Effector memory CD4-positive, alpha-beta T cell (primary cell): ENCODE measurements around the gene SLC6A19.
A peak's percentile ranks its signal among the peaks of the same experiment; 100 is the strongest.

Experiments used
- DNase-seq, 3 donors: peaks; one replicate each; pipeline ENCODE4 v3.0.0-alpha.2; 2020
- H3K27ac ChIP-seq: 2 replicates; pipeline ENCODE4 v1.7.0; 2013; ENCODE audit warnings: mild to moderate bottlenecking, low read length, moderate library complexity; ENCODE audit not compliant: insufficient read depth, poor library complexity, severe bottlenecking
- H3K27me3 ChIP-seq: replicated peaks from 2 replicates; pipeline ENCODE4 v1.7.0; 2013; ENCODE audit warnings: mild to moderate bottlenecking, low read length; ENCODE audit not compliant: insufficient read depth, control insufficient read depth, poor library complexity, severe bottlenecking
- H3K36me3 ChIP-seq: 2 replicates; pipeline ENCODE4 v1.7.0; 2013; ENCODE audit warnings: mild to moderate bottlenecking, low read length, moderate library complexity; ENCODE audit not compliant: control insufficient read depth, insufficient read depth
- H3K4me1 ChIP-seq: 2 replicates; pipeline ENCODE4 v1.7.0; 2013; ENCODE audit warnings: low read length, mild to moderate bottlenecking; ENCODE audit not compliant: control insufficient read depth, insufficient read depth, poor library complexity, severe bottlenecking
- H3K4me3 ChIP-seq: 2 replicates; pipeline ENCODE4 v1.7.0; 2013; ENCODE audit warnings: low read length, low read depth, mild to moderate bottlenecking; ENCODE audit not compliant: insufficient read depth, poor library complexity, severe bottlenecking
- H3K9me3 ChIP-seq: 2 replicates; pipeline ENCODE4 v1.7.0; 2013; ENCODE audit warnings: mild to moderate bottlenecking, low read length, moderate library complexity; ENCODE audit not compliant: control insufficient read depth

The SLC6A19 gene

DNA sequence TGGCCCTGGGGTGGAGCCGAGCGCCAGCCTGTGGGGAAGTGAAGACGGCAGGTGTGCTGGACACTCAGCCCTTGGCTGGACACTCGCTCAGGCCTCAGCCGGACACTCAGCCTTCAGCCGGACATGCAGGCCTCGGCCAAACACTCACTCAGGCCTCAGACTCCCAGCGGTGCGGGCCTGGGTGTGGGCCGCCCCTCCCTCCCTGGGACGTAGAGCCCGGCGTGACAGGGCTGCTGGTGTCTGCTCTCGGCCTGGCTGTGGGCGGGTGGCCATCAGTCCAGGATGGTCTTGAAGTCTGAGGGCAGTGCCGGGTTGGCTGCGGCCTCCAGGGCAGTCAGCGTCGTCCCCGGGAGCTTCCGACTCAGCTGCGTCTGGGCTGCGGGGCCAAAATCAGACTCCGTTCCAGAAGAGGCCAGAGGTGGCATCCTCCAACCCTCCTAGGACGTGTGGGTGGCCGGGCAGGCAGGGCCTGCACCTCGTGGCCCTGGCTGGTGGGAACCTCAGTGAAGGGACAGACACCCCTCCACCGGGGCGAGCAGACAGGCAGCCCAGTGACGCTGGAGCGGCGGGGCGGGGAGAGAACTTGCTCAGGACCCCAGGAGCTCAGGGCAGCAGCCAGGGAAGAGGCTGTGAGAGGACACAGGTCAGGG, 52.2 kb downstream of the SLC6A19 start:
- DNase-seq: no peak
- H3K4me3 ChIP-seq: no peak overlapping the region
- no peaks in the 10 kb centered on the region for H3K36me3 ChIP-seq
- H3K27ac ChIP-seq: no peak overlapping the region
- no peaks in the 10 kb centered on the region for H3K9me3 ChIP-seq
- peaks cover 16% of the 10 kb centered on the region for H3K4me1 ChIP-seq
- no peaks in the 10 kb centered on the region for H3K27me3 ChIP-seq

GRCh38 chr5:1254196-1254595, 52.8 kb downstream of the SLC6A19 start:
- Histone ChIP-seq H3K27me3 (no peaks in the 10 kb centered on the region), H3K4me3 (no peak overlapping the region), H3K9me3 (no peaks in the 10 kb centered on the region), H3K4me1 (peaks cover 16% of the 10 kb centered on the region), H3K27ac (no peak overlapping the region), H3K36me3 (no peaks in the 10 kb centered on the region)
- no peak for DNase-seq

- no peak overlapping the region for H3K27ac ChIP-seq
- no peaks in the 10 kb centered on the region for H3K36me3 ChIP-seq
- H3K9me3 ChIP-seq: no peaks in the 10 kb centered on the region
- H3K4me3 ChIP-seq: peak overlapping the region; percentile 39
- DNase-seq: peak; percentile 23 to 34 (median 25)
- H3K4me1 ChIP-seq: peaks cover 16% of the 10 kb centered on the region
- no peaks in the 10 kb centered on the region for H3K27me3 ChIP-seq
These were observed 53.7 kb downstream of the SLC6A19 start for GRCh38 chr5:1255081-1255561.

DNA sequence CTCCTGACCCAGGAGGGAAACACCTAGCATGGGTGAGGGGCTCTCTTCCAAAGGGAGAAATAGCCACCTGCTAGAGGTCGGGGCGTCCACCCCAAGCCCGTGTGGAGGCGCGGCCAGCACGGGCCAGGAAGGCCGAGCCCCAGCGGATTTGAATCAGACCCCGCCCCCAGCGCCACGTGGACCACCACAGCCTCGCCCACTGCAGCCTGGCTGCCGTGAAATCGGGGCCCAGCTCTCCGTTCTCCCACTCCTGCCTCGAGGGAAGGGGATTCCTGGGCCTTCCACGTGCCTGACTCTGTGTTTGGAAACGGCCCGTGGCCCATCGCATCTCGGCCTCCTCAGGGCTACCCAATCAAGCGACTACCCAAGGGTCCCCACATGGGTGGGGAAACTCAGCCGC, 55.4 kb downstream of the SLC6A19 start:
- DNase-seq: no peak
- H3K27me3 ChIP-seq: no peaks in the 10 kb centered on the region
- no peaks in the 10 kb centered on the region for H3K36me3 ChIP-seq
- H3K27ac ChIP-seq: no peak overlapping the region
- no peak overlapping the region for H3K4me3 ChIP-seq
- H3K9me3 ChIP-seq: no peaks in the 10 kb centered on the region
- peaks cover 16% of the 10 kb centered on the region for H3K4me1 ChIP-seq

DNA sequence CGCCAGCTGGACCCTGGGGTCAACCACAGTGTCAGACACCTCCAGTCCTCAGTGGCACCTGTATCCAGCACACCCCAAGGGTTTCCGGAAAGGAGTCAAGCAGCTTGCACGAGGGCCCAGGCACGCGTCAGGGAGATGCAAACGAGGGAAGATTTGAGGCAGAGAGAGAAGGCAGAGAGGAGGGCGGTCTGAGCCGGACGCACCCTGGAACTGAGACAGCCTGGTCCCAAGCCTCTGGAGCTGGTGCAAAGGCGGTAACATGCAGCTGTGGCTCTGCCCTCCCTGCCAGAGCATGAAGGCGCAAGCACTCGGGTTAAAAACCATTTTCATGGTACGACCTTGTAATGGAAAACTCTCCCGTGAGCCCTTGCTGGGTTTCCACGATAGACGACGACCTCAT, 56.0 kb downstream of the SLC6A19 start:
- H3K27ac ChIP-seq: no peak overlapping the region
- no peak overlapping the region for H3K4me3 ChIP-seq
- no peaks in the 10 kb centered on the region for H3K36me3 ChIP-seq
- no peaks in the 10 kb centered on the region for H3K9me3 ChIP-seq
- DNase-seq: no peak
- H3K4me1 ChIP-seq: peaks cover 16% of the 10 kb centered on the region
- H3K27me3 ChIP-seq: no peaks in the 10 kb centered on the region

DNA sequence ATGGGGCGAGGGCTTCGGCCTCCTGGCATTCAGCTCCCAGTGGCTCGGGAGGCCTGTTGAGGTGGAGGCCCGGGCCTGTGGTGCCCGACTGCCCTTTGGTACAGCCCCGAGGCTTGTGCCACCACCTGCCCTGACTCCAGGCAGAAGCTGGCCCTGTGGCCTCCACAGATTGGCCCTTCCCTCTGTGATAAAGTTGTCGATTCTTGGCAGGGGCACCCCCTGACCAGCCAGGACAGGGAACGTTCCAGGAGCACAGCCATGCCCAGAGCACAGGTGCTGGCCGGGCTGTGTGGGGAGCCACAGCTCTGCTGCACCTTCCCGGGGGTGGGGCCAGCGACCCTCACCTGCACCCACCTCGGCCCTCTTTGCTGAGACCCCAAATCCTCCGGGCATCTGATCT, 56.4 kb downstream of the SLC6A19 start:
- Histone ChIP-seq H3K4me1 (peaks cover 16% of the 10 kb centered on the region), H3K27me3 (no peaks in the 10 kb centered on the region), H3K36me3 (no peaks in the 10 kb centered on the region), H3K27ac (no peak overlapping the region), H3K9me3 (no peaks in the 10 kb centered on the region), H3K4me3 (no peak overlapping the region)
- DNase-seq: no peak

- H3K4me1 ChIP-seq: peaks cover 8% of the 10 kb centered on the region
- no peak overlapping the region for H3K27ac ChIP-seq
- H3K36me3 ChIP-seq: no peaks in the 10 kb centered on the region
- H3K4me3 ChIP-seq: no peak overlapping the region
- H3K9me3 ChIP-seq: no peaks in the 10 kb centered on the region
- no peaks in the 10 kb centered on the region for H3K27me3 ChIP-seq
- no peak for DNase-seq
These were observed 58.5 kb downstream of the SLC6A19 start for GRCh38 chr5:1259806-1260480.

DNA sequence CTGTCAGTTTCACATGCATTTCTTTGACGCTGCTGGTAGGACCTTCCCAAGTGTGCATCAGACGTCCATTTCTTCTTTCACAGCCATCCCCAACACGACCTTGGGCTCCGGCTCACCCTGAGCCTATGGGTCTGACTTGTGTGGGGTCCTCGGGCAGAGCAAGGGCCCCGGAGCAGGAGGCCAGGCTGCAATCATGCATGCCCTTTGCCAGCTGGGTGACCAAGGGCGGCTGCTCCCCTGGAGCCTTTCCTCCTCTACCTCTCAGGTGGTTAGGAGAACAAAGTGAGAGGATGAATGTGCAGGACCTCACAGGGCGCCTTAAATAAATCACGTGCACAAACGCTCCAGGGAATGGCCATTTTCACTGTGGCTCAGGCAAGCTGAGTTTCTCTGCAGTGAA, 60.2 kb downstream of the SLC6A19 start:
- no peaks in the 10 kb centered on the region for H3K36me3 ChIP-seq
- no peak overlapping the region for H3K27ac ChIP-seq
- no peak for DNase-seq
- H3K4me3 ChIP-seq: no peak overlapping the region
- H3K27me3 ChIP-seq: no peaks in the 10 kb centered on the region
- H3K4me1 ChIP-seq: no peaks in the 10 kb centered on the region
- no peaks in the 10 kb centered on the region for H3K9me3 ChIP-seq

DNA sequence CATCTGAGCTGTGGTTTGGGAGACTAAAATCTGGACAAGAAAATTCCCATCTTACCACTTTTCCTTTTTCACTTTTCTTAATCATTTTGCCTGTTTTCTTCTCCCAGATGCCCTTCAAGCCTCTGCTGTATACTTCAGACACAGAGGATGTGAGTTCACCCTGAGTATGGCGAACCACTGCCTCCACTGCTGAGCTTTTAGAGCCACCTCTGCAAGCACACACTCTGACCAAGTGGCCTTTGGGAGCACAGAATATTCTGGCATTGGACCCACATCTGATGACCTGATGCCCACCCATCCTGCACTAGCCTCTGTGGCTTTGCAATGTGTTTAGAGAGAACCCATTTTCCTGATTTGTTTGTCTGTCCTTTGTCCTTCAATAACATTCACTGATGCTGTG, 61.0 kb downstream of the SLC6A19 start:
- H3K36me3 ChIP-seq: no peaks in the 10 kb centered on the region
- H3K9me3 ChIP-seq: no peaks in the 10 kb centered on the region
- no peak overlapping the region for H3K4me3 ChIP-seq
- no peaks in the 10 kb centered on the region for H3K27me3 ChIP-seq
- H3K4me1 ChIP-seq: no peaks in the 10 kb centered on the region
- H3K27ac ChIP-seq: no peak overlapping the region
- DNase-seq: no peak

GRCh38 chr5:1264211-1264610, 62.8 kb downstream of the SLC6A19 start:
- DNase-seq: no peak
- H3K27ac ChIP-seq: no peak overlapping the region
- H3K27me3 ChIP-seq: no peaks in the 10 kb centered on the region
- H3K9me3 ChIP-seq: no peaks in the 10 kb centered on the region
- H3K4me3 ChIP-seq: no peak overlapping the region
- H3K36me3 ChIP-seq: no peaks in the 10 kb centered on the region
- peaks cover 9% of the 10 kb centered on the region for H3K4me1 ChIP-seq
